Astrocyte (in vitro differentiated cells and primary cell): ENCODE measurements around the gene LRRTM1. TPM values are rescaled to one million over a fixed set of nuclear protein-coding genes. Genes with fewer than 3 reads are reported as not detected.

Source experiments
- DNase-seq: peaks from one replicate; pipeline ENCODE4 v3.0.0-alpha.2; 2010; ENCODE audit warnings: low read depth
- FAIRE-seq: peaks from 2 replicates; lab custom pipeline; 2011; peaks lifted over from hg19 to GRCh38; lab: Jason Lieb, UNC
- H2AFZ ChIP-seq: 2 replicates; pipeline ENCODE4 v1.6.0; 2012; ENCODE audit warnings: low read depth, low read length, inconsistent platforms
- H3K27ac ChIP-seq: 2 replicates; pipeline ENCODE4 v1.5.1; 2011; ENCODE audit warnings: low read depth, low read length, inconsistent platforms
- H3K27me3 ChIP-seq: 2 replicates; pipeline ENCODE4 v1.6.0; 2011; ENCODE audit warnings: low read length, inconsistent platforms; ENCODE audit not compliant: insufficient read depth
- H3K36me3 ChIP-seq: 2 replicates; pipeline ENCODE4 v1.5.1; 2011; ENCODE audit warnings: low read length, inconsistent platforms; ENCODE audit not compliant: insufficient read depth
- H3K4me1 ChIP-seq: 2 replicates; pipeline ENCODE4 v1.5.1; 2011; ENCODE audit warnings: low read length, inconsistent platforms; ENCODE audit not compliant: insufficient read depth
- H3K4me2 ChIP-seq: 2 replicates; pipeline ENCODE4 v1.6.0; 2012; ENCODE audit warnings: low read length, inconsistent platforms
- H3K4me3 ChIP-seq: 2 replicates; pipeline ENCODE4 v1.5.1; 2011; ENCODE audit warnings: low read depth, mild to moderate bottlenecking, low read length, inconsistent platforms; ENCODE audit not compliant: insufficient read depth
- H3K79me2 ChIP-seq: 2 replicates; pipeline ENCODE4 v1.6.0; 2012; ENCODE audit warnings: mild to moderate bottlenecking, low read length, inconsistent platforms; ENCODE audit not compliant: insufficient read depth
- H3K9ac ChIP-seq: 2 replicates; pipeline ENCODE4 v1.6.0; 2012; ENCODE audit warnings: mild to moderate bottlenecking, low read length, inconsistent platforms
- H3K9me3 ChIP-seq: 2 replicates; pipeline ENCODE4 v1.5.1; 2012; ENCODE audit warnings: low read depth, mild to moderate bottlenecking, low read length, inconsistent platforms; ENCODE audit not compliant: insufficient read depth
- H4K20me1 ChIP-seq: 2 replicates; pipeline ENCODE4 v1.6.0; 2012; ENCODE audit warnings: low read length, inconsistent platforms; ENCODE audit not compliant: insufficient read depth
- H3K27ac Mint-ChIP-seq: one replicate; pipeline ENCODE4 v1.8.0; 2021; ENCODE audit warnings: mild to moderate bottlenecking, mixed read lengths; ENCODE audit not compliant: unreplicated experiment
- H3K27me3 Mint-ChIP-seq: one replicate; pipeline ENCODE4 v1.8.0; 2021; ENCODE audit warnings: low read depth, mixed read lengths; ENCODE audit not compliant: unreplicated experiment
- H3K36me3 Mint-ChIP-seq: one replicate; pipeline ENCODE4 v1.8.0; 2021; ENCODE audit warnings: low read depth, mixed read lengths; ENCODE audit not compliant: unreplicated experiment
- H3K4me1 Mint-ChIP-seq: one replicate; pipeline ENCODE4 v1.8.0; 2021; ENCODE audit warnings: low read depth, mixed read lengths; ENCODE audit not compliant: unreplicated experiment
- H3K4me3 Mint-ChIP-seq: one replicate; pipeline ENCODE4 v1.8.0; 2021; ENCODE audit warnings: mild to moderate bottlenecking, moderate library complexity, mixed read lengths; ENCODE audit not compliant: unreplicated experiment
- H3K9me3 Mint-ChIP-seq: one replicate; pipeline ENCODE4 v1.8.0; 2021; ENCODE audit warnings: mild to moderate bottlenecking, mixed read lengths; ENCODE audit not compliant: unreplicated experiment
- EZH2 ChIP-seq: IDR thresholded peaks from 2 replicates; pipeline ENCODE4 v1.6.1; 2012; ENCODE audit warnings: mild to moderate bottlenecking, low read length, inconsistent platforms; ENCODE audit not compliant: insufficient read depth
- total RNA-seq: library from RNA; stranded (reverse); gene quantifications from 2 replicates; pipeline ENCODE4 v1.2.1, GENCODE V29; 2021
- TF ChIP-seq, protein P1 (sequence below): IDR thresholded peaks from 2 replicates; pipeline ENCODE4 v1.5.1; 2011; ENCODE audit warnings: low read depth, mild to moderate bottlenecking, inconsistent platforms, low read length, moderate library complexity; ENCODE audit not compliant: insufficient read depth

The LRRTM1 gene
- total RNA-seq, 1 donor from 2014 or later: not detected

- H3K4me1 Mint-ChIP-seq: peaks cover 5% of the 10 kb centered on the region
- no peaks in the 10 kb centered on the region for H3K79me2 ChIP-seq
- H3K4me2 ChIP-seq: no peak overlapping the region
- H3K27ac Mint-ChIP-seq: no peak overlapping the region
- DNase-seq (no peak), FAIRE-seq (no peak)
- no peaks in the 10 kb centered on the region for H3K36me3 ChIP-seq
- TF ChIP-seq EZH2: no peak
- TF ChIP-seq, protein P1, sequence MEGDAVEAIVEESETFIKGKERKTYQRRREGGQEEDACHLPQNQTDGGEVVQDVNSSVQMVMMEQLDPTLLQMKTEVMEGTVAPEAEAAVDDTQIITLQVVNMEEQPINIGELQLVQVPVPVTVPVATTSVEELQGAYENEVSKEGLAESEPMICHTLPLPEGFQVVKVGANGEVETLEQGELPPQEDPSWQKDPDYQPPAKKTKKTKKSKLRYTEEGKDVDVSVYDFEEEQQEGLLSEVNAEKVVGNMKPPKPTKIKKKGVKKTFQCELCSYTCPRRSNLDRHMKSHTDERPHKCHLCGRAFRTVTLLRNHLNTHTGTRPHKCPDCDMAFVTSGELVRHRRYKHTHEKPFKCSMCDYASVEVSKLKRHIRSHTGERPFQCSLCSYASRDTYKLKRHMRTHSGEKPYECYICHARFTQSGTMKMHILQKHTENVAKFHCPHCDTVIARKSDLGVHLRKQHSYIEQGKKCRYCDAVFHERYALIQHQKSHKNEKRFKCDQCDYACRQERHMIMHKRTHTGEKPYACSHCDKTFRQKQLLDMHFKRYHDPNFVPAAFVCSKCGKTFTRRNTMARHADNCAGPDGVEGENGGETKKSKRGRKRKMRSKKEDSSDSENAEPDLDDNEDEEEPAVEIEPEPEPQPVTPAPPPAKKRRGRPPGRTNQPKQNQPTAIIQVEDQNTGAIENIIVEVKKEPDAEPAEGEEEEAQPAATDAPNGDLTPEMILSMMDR: no peak
- H3K4me3 ChIP-seq: no peak overlapping the region
- no peak overlapping the region for H3K4me3 Mint-ChIP-seq
- H3K4me1 ChIP-seq: peaks cover 3% of the 10 kb centered on the region
- peaks cover 7% of the 10 kb centered on the region for H3K27me3 Mint-ChIP-seq
- no peak overlapping the region for H3K9ac ChIP-seq
- H2AFZ ChIP-seq: no peak overlapping the region
- H3K9me3 ChIP-seq: no peaks in the 10 kb centered on the region
- no peaks in the 10 kb centered on the region for H4K20me1 ChIP-seq
- no peaks in the 10 kb centered on the region for H3K36me3 Mint-ChIP-seq
- no peak overlapping the region for H3K27ac ChIP-seq
- H3K27me3 ChIP-seq: peaks cover 17% of the 10 kb centered on the region
- no peaks in the 10 kb centered on the region for H3K9me3 Mint-ChIP-seq
These were observed 22.3 kb upstream of the LRRTM1 start for GRCh38 chr2:80326861-80327260.

- peaks cover 5% of the 10 kb centered on the region for H3K4me1 Mint-ChIP-seq
- peaks cover 3% of the 10 kb centered on the region for H3K4me1 ChIP-seq
- no peak overlapping the region for H3K4me3 ChIP-seq
- H3K36me3 Mint-ChIP-seq: no peaks in the 10 kb centered on the region
- H3K27me3 ChIP-seq: peaks cover 22% of the 10 kb centered on the region
- H3K27ac ChIP-seq: no peak overlapping the region
- no peak overlapping the region for H2AFZ ChIP-seq
- H3K36me3 ChIP-seq: no peaks in the 10 kb centered on the region
- peaks cover 8% of the 10 kb centered on the region for H3K27me3 Mint-ChIP-seq
- no peaks in the 10 kb centered on the region for H4K20me1 ChIP-seq
- no peak overlapping the region for H3K4me2 ChIP-seq
- no peak overlapping the region for H3K4me3 Mint-ChIP-seq
- H3K79me2 ChIP-seq: no peaks in the 10 kb centered on the region
- no peak for TF ChIP-seq EZH2
- TF ChIP-seq, protein P1: peak; percentile 42
- no peak overlapping the region for H3K9ac ChIP-seq
- no peak overlapping the region for H3K27ac Mint-ChIP-seq
- H3K9me3 ChIP-seq: no peaks in the 10 kb centered on the region
- H3K9me3 Mint-ChIP-seq: no peaks in the 10 kb centered on the region
- DNase-seq: peak; percentile 10
- FAIRE-seq: no peak
These were observed 21.7 kb upstream of the LRRTM1 start for GRCh38 chr2:80326214-80326613.

GRCh38 chr2:80324525-80324924 lies 20.0 kb upstream of the LRRTM1 start:
- Mint-ChIP-seq H3K4me1 (peaks cover 5% of the 10 kb centered on the region), H3K9me3 (no peaks in the 10 kb centered on the region), H3K36me3 (no peaks in the 10 kb centered on the region), H3K4me3 (no peak overlapping the region), H3K27ac (no peak overlapping the region), H3K27me3 (peaks cover 12% of the 10 kb centered on the region)
- Histone ChIP-seq H3K4me2 (no peak overlapping the region), H3K4me1 (peaks cover 3% of the 10 kb centered on the region), H3K4me3 (no peak overlapping the region), H3K27me3 (peaks cover 23% of the 10 kb centered on the region), H3K9ac (no peak overlapping the region), H4K20me1 (no peaks in the 10 kb centered on the region), H3K79me2 (no peaks in the 10 kb centered on the region), H3K36me3 (no peaks in the 10 kb centered on the region), H3K27ac (no peak overlapping the region), H2AFZ (no peak overlapping the region), H3K9me3 (no peaks in the 10 kb centered on the region)
- DNase-seq: no peak
- FAIRE-seq: no peak
- TF ChIP-seq, protein P1: no peak
- no peak for TF ChIP-seq EZH2
